ENCODE measurements around the gene GATM.
"Not testable (repeated sequence)": the region's sequence is repeated elsewhere in the genome, so short reads cannot be mapped to it uniquely, and the experiment has no call there.

The GATM gene

DNA sequence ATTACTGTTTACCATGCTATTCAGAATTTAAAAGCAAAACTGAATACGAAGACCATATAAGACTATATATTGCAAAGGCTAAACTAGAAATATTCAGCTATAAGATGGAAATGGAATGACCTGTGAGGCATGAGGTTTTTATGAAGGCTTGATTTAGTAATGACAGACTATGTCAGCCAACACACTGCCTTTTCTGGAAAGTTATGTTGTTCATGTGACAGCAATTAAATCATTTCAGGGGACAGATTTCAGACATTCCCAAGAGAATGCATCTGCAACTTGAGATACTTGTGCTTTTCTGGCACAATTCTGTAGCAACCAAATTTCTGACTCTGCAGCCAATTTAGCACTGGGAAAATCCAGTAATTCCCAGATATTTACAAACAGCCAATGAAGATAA, 8.6 kb upstream of the GATM start:
- DNase-seq: no peak

DNA sequence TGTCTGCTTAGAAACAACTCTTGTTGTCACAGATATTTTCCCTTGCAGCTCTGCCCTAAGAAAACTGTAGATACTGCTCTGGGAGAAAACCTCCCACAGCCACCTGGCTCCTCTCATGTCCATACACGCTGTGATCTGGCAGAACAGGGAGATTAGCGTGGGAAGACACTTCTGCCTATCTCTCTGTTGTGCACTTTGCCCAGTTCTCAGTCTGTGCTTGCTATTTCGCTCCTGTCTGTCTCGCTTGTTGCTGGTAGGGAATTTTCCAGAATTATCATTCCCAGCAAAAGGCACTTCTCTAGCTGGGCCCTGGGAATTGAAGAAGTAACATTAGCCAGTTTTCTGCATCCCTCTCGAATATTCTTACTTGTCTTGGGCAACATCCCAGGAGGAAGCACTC, 8.1 kb upstream of the GATM start:
- DNase-seq: no peak

DNA sequence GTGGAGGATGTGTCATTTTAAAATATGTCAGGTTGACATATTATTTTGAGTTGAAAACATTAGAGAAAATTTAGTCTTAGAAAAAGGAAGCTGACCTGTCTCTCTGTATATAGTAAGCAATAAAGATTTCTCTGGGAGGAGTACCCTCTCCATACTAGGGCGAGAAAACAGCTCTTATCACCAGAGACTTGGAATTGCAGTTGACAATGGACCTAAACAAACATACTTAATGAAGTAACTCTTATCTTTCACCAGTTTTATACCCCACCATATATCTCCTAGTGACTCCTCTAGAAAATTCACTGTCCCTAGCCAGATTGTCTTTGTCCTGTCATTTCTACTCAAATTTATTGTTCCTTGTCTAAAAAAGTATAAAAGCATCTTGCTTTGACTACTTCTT, 7.2 kb upstream of the GATM start:
- no peak for DNase-seq

GRCh38 chr15:45384700-45385099, 6.4 kb upstream of the GATM start:
- DNase-seq: no peak

- no peak for DNase-seq
Observed at GRCh38 chr15:45378913-45379262, 544 bp upstream of the GATM start.

DNA sequence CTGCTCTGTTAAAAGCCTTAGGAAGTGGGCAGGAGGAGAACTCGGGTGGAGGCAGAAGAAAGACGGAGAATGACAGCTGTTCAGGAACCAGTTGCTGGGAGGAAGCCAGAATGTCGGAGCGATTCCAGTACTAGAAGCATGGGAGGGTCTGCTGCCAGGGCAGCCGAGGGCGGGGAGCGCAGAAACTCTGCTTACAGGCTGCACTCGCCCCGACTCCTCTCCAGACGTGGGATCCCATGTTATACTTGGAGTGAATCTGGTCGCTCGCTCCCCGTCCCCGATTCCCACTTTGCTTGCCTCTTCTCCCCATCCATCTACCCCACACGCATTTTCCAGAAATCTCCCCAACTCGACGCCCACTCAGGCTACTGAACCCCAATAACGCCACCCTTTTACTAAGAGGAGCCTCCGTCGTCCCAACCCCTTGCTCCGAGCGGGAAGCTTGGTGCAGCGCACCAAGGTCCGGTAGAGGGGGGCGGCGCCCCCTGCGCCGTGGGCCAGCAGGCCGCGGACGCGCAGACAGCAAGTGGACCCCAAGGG, 665 bp downstream of the GATM start:
- DNase-seq: no peak

GRCh38 chr15:45376967-45377608, 1.3 kb downstream of the GATM start:
- DNase-seq: no peak

DNA sequence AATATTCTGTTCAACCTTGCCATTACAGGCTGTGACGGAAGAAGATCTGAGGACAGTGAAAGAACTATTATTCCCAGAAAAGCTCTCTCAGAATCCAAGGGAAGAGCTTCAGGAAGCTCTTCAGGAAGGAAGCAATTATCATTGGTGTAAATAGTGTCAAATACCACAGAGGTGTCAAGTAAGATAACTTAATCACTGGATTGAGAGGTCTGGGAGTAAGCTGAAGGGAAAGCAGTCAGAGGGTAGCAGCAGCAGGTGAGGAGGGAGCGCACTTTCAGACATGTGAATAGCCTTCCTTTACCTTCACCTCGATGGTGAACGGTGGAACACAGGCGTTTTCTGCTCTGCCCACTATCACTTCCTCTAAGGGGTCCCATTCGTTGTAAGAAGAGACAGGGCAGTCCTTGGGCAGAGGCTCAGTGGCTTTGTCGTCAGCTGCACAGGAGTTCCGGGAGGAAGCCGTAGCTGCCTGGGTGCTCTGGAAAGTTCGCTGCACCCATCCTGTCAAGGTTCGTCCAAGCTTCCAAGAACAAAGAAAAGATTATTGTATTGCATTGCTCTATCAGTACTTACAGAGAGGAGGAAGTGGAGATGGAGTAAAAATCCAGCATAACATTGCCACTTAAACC, 1.9 kb downstream of the GATM start:
- no peak for DNase-seq

DNA sequence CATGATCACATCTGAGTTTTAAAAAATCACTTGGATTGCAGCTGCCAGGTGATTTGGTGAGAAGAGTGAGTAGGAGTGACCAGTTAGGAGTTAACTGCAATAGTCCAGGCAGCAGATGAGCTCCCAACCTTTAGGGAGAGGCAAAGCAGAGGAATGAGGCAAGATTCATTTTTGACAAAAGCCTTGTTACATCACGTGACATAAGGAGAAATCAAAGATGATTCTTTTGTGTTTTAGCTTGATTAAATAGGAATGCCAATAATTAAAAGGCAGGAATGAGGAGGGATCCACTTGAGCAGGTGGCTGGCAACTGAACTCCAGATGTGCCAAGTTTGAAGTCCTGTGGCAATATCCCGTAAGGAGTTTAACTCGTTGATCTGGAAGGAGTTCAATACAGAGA, 2.5 kb downstream of the GATM start:
- no peak for DNase-seq

DNA sequence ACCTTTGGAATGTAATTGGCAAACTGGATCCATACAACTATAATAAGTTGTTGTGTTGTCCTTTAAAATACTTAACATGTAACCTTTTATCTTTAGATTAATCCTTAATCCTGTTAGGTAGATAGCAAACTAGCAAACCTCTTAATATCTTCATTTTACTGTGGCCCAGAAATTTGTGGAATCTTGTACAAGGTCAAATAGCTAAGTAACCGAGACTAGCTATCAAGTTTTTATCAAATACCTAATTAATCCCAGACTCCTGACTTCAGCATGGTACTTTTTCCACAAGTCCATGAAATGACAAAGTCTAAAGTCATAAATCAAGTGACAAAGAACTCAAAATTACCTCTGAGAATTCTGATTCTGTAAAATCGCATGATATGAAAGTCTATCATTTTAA, 4.4 kb downstream of the GATM start:
- DNase-seq: no peak

- no peak for DNase-seq
Observed at GRCh38 chr15:45372041-45372995, 6.0 kb downstream of the GATM start.

DNA sequence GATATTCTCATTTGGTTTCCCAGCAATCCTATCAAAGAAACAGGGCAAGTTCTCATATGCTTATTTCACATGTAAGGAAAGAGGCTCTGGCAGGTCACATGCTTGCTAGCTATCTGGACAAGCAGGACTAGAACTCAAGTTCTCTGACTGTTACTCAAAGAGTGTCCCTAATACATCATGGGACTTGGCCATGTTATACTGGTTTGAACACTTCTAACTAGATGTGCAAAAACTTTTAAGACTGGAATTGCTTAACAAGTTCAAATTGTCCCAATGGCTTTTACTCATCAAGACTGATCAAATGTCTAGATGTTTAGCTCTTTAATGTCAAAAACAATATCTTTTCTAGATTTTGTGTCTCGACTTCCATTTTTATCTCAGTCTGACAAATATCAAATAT, 6.8 kb downstream of the GATM start:
- DNase-seq: no peak

DNA sequence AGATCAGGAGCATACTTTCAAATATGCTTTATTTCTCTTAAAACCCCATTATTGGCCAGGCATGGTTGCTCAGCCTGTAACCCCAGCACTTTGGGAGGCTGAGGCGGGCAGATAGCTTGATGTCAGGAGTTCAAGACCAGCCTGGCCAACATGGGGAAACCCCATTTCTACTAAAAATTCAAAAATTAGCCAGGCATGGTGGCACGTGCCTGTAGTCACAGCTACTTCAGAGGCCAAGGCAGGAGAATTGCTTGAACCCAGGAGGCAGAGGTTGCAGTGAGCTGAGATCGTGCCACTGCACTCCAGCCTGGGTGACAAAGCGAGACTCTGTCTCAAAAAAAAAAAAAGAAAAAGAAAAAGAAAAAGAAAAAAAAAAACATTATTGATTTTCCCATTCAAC, 8.3 kb downstream of the GATM start:
- DNase-seq: not testable (repeated sequence)

DNA sequence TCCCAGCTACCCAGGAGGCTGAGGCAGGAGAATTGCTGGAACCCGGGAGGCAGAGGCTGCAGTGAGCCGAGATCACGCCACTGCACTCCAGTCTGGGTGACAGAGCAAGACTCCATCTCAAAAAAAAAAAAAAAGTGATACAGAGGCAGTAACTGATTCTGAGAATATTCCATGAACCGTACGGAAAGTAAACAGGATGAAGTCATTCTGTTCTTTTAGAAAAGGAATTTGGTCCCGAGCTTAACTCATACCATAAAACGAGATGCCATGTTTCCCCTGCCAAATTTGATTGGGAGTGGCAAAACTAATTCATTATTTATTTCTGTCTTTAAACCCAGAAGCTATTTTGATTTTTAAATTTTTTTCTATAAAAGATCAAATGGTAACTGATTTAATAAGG, 11.1 kb downstream of the GATM start:
- not testable (repeated sequence) for DNase-seq

- no peak for DNase-seq
Observed at GRCh38 chr15:45364271-45364670, 14.1 kb downstream of the GATM start.

- no peak for DNase-seq
Observed at GRCh38 chr15:45363801-45364200, 14.5 kb downstream of the GATM start.

GRCh38 chr15:45363334-45363733, 15.0 kb downstream of the GATM start:
- DNase-seq: no peak

DNA sequence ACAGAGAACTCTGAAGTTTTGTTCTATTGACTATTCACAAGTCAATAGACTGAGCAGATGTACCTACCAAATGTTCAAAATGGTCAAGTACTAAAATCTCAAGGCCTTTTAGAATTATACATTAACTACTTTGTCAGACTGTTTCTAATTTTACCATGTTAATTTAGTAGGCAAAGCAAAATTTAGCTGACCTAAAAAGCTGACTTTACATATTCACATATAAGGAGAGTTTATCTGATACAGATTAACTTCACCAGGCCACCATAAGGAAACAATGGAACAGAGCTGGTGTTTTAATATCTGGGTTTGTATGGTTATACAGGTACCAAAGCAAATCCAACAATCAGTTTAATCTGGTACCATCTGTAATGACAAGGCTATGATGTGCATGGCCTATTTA, 15.9 kb downstream of the GATM start:
- no peak for DNase-seq

GRCh38 chr15:45361878-45362277, 16.5 kb downstream of the GATM start:
- DNase-seq: no peak

DNA sequence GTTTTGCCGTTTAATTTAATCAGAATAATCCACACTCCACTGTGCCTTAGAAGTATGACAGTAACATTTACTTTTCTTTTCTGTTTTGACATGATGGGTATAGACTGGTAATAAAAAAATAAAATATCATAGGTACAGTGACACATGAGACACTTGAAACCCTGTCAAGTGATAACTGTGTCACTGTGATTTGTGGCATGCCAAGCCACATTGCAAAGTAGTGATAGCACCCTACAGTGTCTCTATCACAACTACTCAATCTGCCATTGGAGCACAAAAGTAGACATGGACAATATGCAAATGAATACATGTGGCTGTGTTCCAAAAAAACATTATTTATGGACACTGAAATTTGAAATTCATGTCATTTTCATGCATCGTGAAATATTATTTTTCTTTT, 22.5 kb downstream of the GATM start:
- DNase-seq: no peak

GRCh38 chr15:45354711-45355110, 23.6 kb downstream of the GATM start:
- DNase-seq: no peak

DNA sequence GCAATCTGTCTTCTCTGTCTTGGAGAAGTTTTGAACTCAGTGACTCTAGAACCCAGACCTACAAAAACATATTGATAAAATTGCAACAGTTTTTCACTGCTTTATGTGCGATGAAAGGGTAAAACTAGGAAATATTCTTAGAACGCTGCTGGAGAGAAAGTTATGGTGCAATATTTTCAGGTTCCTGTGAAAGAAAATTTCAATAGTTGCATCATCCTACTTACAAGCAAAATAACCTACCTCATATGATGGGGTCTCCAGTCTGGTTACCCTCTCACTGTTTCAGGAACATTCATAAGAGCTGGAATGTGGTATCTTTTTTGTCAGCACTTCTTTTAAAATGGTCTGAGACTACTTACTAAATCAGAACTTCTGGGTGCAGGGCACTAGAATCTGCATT, 27.1 kb downstream of the GATM start:
- no peak for DNase-seq

DNA sequence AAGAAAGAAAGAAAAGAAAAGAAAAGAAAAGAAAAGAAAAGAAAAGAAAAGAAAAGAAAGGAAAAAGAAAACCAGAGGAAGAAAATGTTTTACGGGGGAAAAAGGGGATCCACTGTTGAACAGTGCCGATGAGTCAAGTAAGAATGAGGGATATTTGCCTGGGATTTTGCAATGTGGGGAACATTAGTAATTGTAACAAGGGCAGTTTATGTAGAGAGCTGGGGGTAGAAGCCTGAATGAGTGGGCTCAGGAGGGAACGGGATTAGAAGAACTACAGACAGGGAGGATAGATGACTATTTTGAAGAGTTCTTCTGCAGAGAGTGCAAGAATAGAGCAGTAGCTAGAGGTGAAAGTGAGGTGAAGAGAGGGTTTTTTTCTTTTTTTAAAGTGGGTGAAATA, 28.7 kb downstream of the GATM start:
- DNase-seq: no peak

GRCh38 chr15:45347989-45348388, 30.4 kb downstream of the GATM start:
- no peak for DNase-seq

All from NK-92 treated with Interleukin-12 subunit alpha and Interleukin-12 subunit beta, amount 100 ng/mL, for 24 hours (cell line).